Esophagus squamous epithelium (tissue), 5 donors: ENCODE results near the gene TRAF7. TPM values are rescaled to one million over a fixed set of nuclear protein-coding genes. Genes with fewer than 3 reads are reported as not detected.

Source experiments
- DNase-seq: peaks from one replicate; lab custom pipeline; 2025; lab: John Stamatoyannopoulos, UW
- H3K27ac ChIP-seq, 4 donors: fragments of 200-600 bp; sonication (generic); one replicate each; pipeline ENCODE4 v1.5.1; 2016 to 2019; ENCODE audit warnings: mild to moderate bottlenecking in 1 of 4
- H3K27me3 ChIP-seq, 4 donors: fragments of 200-600 bp; sonication (generic); 1 replicate in 3 of 4; 2 replicates in 1 of 4; pipeline versions ENCODE4 v1.5.1 to v1.6.0; 2017 to 2021; ENCODE audit warnings: antibody characterized with exemption in 1 of 4
- H3K36me3 ChIP-seq, 3 donors: fragments of 200-600 bp; sonication (generic); one replicate each; pipeline ENCODE4 v1.5.1; 2016 to 2019
- H3K4me1 ChIP-seq, 3 donors: fragments of 200-600 bp; sonication (generic); one replicate each; pipeline ENCODE4 v1.5.1; 2017 to 2019
- H3K4me3 ChIP-seq, 4 donors: fragments of 200-600 bp; sonication (generic); 1 replicate in 3 of 4; 2 replicates in 1 of 4; pipeline ENCODE4 v1.5.1; 2016 to 2019; ENCODE audit warnings: mild to moderate bottlenecking in 2 of 4, moderate library complexity in 1 of 4
- H3K9me3 ChIP-seq, 3 donors: fragments of 200-600 bp; sonication (generic); one replicate each; pipeline ENCODE4 v1.5.1; 2016 to 2019
- CTCF ChIP-seq, 6 experiments: fragments of 450-650 bp in 4 of 6; fragments of 200-600 bp in 2 of 6; sonication (generic) in 2 of 6; IDR thresholded peaks; one replicate each; pipeline ENCODE4 v1.5.1; 2016 to 2019; ENCODE audit warnings: antibody characterized with exemption in 6 of 6, mild to moderate bottlenecking in 4 of 6, moderate library complexity in 4 of 6
- POLR2A ChIP-seq, 4 donors: fragments of 450-650 bp; IDR thresholded peaks; one replicate each; pipeline ENCODE4 v1.6.1; 2017; ENCODE audit warnings: antibody characterized with exemption in 4 of 4, mild to moderate bottlenecking in 4 of 4, moderate library complexity in 3 of 4
- WGBS, 2 donors: methylation state at CpG; one replicate each; pipeline ENCODE4 v1.1.5; 2018; 5-methylcytosine and 5-hydroxymethylcytosine counted together
- intact Hi-C: fragments of 100-400 bp; cut with DNase I; formaldehyde crosslinking; loops from one replicate; pipeline ENCODE4 v1.15.0; 2022
- total RNA-seq, 4 donors: library from RNA; depleted of rRNA; stranded (reverse); fragments of >200 nt; gene quantifications; one replicate each; pipeline ENCODE4 v1.1.0, GENCODE V29; 2016
- donor health status: DM: yes; HTN: yes; CAD: no.

Gene TRAF7
- total RNA-seq, 4 donors from 2014 or later: 46.9 to 79.6 (median 73.2) TPM

GRCh38 chr16:2178321-2179106 lies 22.9 kb downstream of the TRAF7 start:
- WGBS, 2 donors: 20 to 60% methylated on average over 1 of the region's 106 CpGs
- H3K36me3 ChIP-seq: peaks cover 26 to 50% (median 27%) of the 10 kb centered on the region in 3 donors
- H3K4me1 ChIP-seq: peaks cover 0 to 44% (median 15%) of the 10 kb centered on the region in 3 donors
- intact Hi-C loops: no loop called here
- H3K27me3 ChIP-seq: no peaks in the 10 kb centered on the region
- no peak for DNase-seq
- H3K4me3 ChIP-seq: no peak overlapping the region
- H3K27ac ChIP-seq: no peak overlapping the region
- TF ChIP-seq POLR2A (IDR thresholded peaks at IDR 0.05) (no peak), CTCF (IDR thresholded peaks at IDR 0.05) (no peak)
- H3K9me3 ChIP-seq: no peaks in the 10 kb centered on the region

- 63% methylated on average over 27 of the region's 50 CpGs; no CpG with 5 or more reads in 1 of the 2 donors for WGBS, 2 donors
- no peaks in the 10 kb centered on the region for H3K27me3 ChIP-seq
- intact Hi-C loops: no loop called here
- peak overlapping the region in 1 of 4 donors; percentile 21 for H3K27ac ChIP-seq
- no peaks in the 10 kb centered on the region for H3K9me3 ChIP-seq
- H3K4me1 ChIP-seq: peaks cover 0 to 38% (median 15%) of the 10 kb centered on the region in 3 donors
- TF ChIP-seq POLR2A (IDR thresholded peaks at IDR 0.05) (no peak), CTCF (IDR thresholded peaks at IDR 0.05) (no peak)
- no peak for DNase-seq
- peaks cover 21 to 45% (median 23%) of the 10 kb centered on the region in 3 donors for H3K36me3 ChIP-seq
- peak overlapping the region in 1 of 4 donors; percentile 27 for H3K4me3 ChIP-seq
These were observed 23.5 kb downstream of the TRAF7 start for GRCh38 chr16:2179107-2179501.

- Histone ChIP-seq H3K27me3 (no peaks in the 10 kb centered on the region), H3K36me3 (peaks cover 16 to 40% (median 19%) of the 10 kb centered on the region in 3 donors), H3K4me3 (peak overlapping the region in 1 of 4 donors; percentile 27), H3K9me3 (no peaks in the 10 kb centered on the region), H3K4me1 (peaks cover 0 to 35% (median 15%) of the 10 kb centered on the region in 3 donors), H3K27ac (peak overlapping the region in 1 of 4 donors; percentile 21)
- intact Hi-C loops: no loop called here
- DNase-seq: no peak
- no CpG with 5 or more reads among the region's 31 CpGs for WGBS, 2 donors
- TF ChIP-seq CTCF (IDR thresholded peaks at IDR 0.05) (no peak), POLR2A (IDR thresholded peaks at IDR 0.05) (no peak)
These were observed 24.0 kb downstream of the TRAF7 start for GRCh38 chr16:2179576-2179975.

GRCh38 chr16:2180461-2180860 lies 24.9 kb downstream of the TRAF7 start:
- Histone ChIP-seq H3K4me3 (no peak overlapping the region), H3K9me3 (no peaks in the 10 kb centered on the region), H3K4me1 (peaks cover 0 to 27% (median 15%) of the 10 kb centered on the region in 3 donors), H3K36me3 (peaks cover 7 to 31% (median 10%) of the 10 kb centered on the region in 3 donors), H3K27ac (no peak overlapping the region), H3K27me3 (no peaks in the 10 kb centered on the region)
- no peak for DNase-seq
- intact Hi-C loops: no loop called here
- WGBS, 2 donors: 100% methylated on average over 1 of the region's 43 CpGs; no CpG with 5 or more reads in 1 of the 2 donors
- no peak for TF ChIP-seq POLR2A (IDR thresholded peaks at IDR 0.05)
- no peak for TF ChIP-seq CTCF (IDR thresholded peaks at IDR 0.05)
